ENCODE results near the gene BAAT. TPM values are rescaled to one million over a fixed set of nuclear protein-coding genes. Genes with fewer than 3 reads are reported as not detected.

BAAT gene
- total RNA-seq, 1 experiment from 2014 or later = 0.17 TPM

- TF ChIP-seq ZNF532 (CRISPR knock-in tag; IDR thresholded peaks at IDR 0.05; ENCODE audit: borderline replicate concordance) (no peak), FOXK1 (CRISPR knock-in tag; IDR thresholded peaks at IDR 0.05) (peak; percentile 47; the same call in 1 of the 2 replicates), MLX (CRISPR knock-in tag; IDR thresholded peaks at IDR 0.05) (no peak), ESRRA (CRISPR knock-in tag; IDR thresholded peaks at IDR 0.05; ENCODE audit: borderline replicate concordance) (no peak), ATF6 (CRISPR knock-in tag; IDR thresholded peaks at IDR 0.05) (no peak), NFYB (CRISPR knock-in tag; conservative IDR thresholded peaks at IDR 0.05; ENCODE audit: low read depth) (peak; percentile 77), ELF4 (CRISPR knock-in tag; IDR thresholded peaks at IDR 0.05; ENCODE audit: low read depth) (no peak), ZNF281 (CRISPR knock-in tag; IDR thresholded peaks at IDR 0.05) (no peak), SMAD4 (CRISPR knock-in tag; IDR thresholded peaks at IDR 0.05) (no peak), HMGA2 (CRISPR knock-in tag; IDR thresholded peaks at IDR 0.05) (no peak), CBFB (CRISPR knock-in tag; IDR thresholded peaks at IDR 0.05; ENCODE audit: low read depth) (no peak), SMAD3 (CRISPR knock-in tag; IDR thresholded peaks at IDR 0.05; ENCODE audit: borderline replicate concordance) (no peak), ZNF423 (CRISPR knock-in tag; IDR thresholded peaks at IDR 0.05) (no peak), MXD4 (CRISPR knock-in tag; IDR thresholded peaks at IDR 0.05; ENCODE audit: borderline replicate concordance) (no peak), MAX (CRISPR knock-in tag; IDR thresholded peaks at IDR 0.05) (peak; percentile 61; the same call in 1 of the 2 replicates), CDX4 (CRISPR knock-in tag; IDR thresholded peaks at IDR 0.05; ENCODE audit: borderline replicate concordance) (no peak), NR3C1 (CRISPR knock-in tag; conservative IDR thresholded peaks at IDR 0.05; ENCODE audit: low read depth) (no peak), ZNF512 (CRISPR knock-in tag; IDR thresholded peaks at IDR 0.05; ENCODE audit: borderline replicate concordance) (no peak), AFF4 (CRISPR knock-in tag; IDR thresholded peaks at IDR 0.05; ENCODE audit: borderline replicate concordance) (no peak), GABPB1 (CRISPR knock-in tag; IDR thresholded peaks at IDR 0.05) (peak; percentile 72), ETV6 (CRISPR knock-in tag; IDR thresholded peaks at IDR 0.05) (no peak)
These were observed 13.5 kb upstream of the BAAT start, which contains the start of the genes MRPL50 and ZNF189 (continued) for GRCh38 chr9:101398068-101398929.

All from WTC11 (cell line).